Cardiac muscle cell (in vitro differentiated cells and primary cell): Measurements from ENCODE around the gene EXOC4. TPM values are rescaled to one million over a fixed set of nuclear protein-coding genes. Genes with fewer than 3 reads are reported as not detected.

Source experiments
- DNase-seq, 2 donors: peaks; one replicate each; pipeline versions ENCODE4 v3.0.0 to v3.0.0-alpha.2; 2010 to 2017; ENCODE audit warnings: low read depth in 1 of 2, low spot score in 1 of 2
- H3K27ac ChIP-seq: fragments of 200-600 bp; sonication (generic); 2 replicates; pipeline ENCODE4 v1.5.1; 2016
- H3K27me3 ChIP-seq: fragments of 200-600 bp; sonication (generic); 2 replicates; pipeline ENCODE4 v1.6.0; 2016; ENCODE audit warnings: control low read depth
- H3K36me3 ChIP-seq: fragments of 200-600 bp; sonication (generic); 2 replicates; pipeline ENCODE4 v1.5.1; 2016; ENCODE audit warnings: control low read depth
- H3K4me1 ChIP-seq: fragments of 200-600 bp; sonication (generic); 2 replicates; pipeline ENCODE4 v1.8.1; 2017; ENCODE audit warnings: low read depth, mild to moderate bottlenecking, mixed run types
- H3K4me3 ChIP-seq: fragments of 200-600 bp; sonication (generic); 2 replicates; pipeline ENCODE4 v1.5.1; 2016; ENCODE audit warnings: mild to moderate bottlenecking
- H3K9me3 ChIP-seq: fragments of 200-600 bp; sonication (generic); 2 replicates; pipeline ENCODE4 v1.5.1; 2017; ENCODE audit warnings: low read depth, mild to moderate bottlenecking, control low read depth
- polyA plus RNA-seq: library from polyadenylated mRNA; unstranded; fragments of >200 nt; fragmentation: Nextera tagmentation; extraction: Ambion mirVana; gene quantifications from 2 replicates; pipeline ENCODE4 v1.2.1, GENCODE V29; 2016
- total RNA-seq: library from RNA; depleted of rRNA; stranded (reverse); fragments of >200 nt; gene quantifications from 2 replicates; pipeline ENCODE4 v1.2.3, GENCODE V29; 2016
- TF ChIP-seq, protein P1 (sequence below): IDR thresholded peaks from 2 replicates; pipeline ENCODE4 v1.5.1; 2012; ENCODE audit warnings: low read depth, mild to moderate bottlenecking, low read length

The EXOC4 gene
- total and polyA plus RNA-seq, 2 experiments from 2014 or later = 33.6 to 46.0 TPM

GRCh38 chr7:133705596-133705995 is 452.7 kb downstream of the EXOC4 start:
- H3K27ac ChIP-seq = no peak overlapping the region
- no peaks in the 10 kb centered on the region for H3K36me3 ChIP-seq
- H3K27me3 ChIP-seq = no peaks in the 10 kb centered on the region
- H3K9me3 ChIP-seq = no peaks in the 10 kb centered on the region
- TF ChIP-seq, protein P1, sequence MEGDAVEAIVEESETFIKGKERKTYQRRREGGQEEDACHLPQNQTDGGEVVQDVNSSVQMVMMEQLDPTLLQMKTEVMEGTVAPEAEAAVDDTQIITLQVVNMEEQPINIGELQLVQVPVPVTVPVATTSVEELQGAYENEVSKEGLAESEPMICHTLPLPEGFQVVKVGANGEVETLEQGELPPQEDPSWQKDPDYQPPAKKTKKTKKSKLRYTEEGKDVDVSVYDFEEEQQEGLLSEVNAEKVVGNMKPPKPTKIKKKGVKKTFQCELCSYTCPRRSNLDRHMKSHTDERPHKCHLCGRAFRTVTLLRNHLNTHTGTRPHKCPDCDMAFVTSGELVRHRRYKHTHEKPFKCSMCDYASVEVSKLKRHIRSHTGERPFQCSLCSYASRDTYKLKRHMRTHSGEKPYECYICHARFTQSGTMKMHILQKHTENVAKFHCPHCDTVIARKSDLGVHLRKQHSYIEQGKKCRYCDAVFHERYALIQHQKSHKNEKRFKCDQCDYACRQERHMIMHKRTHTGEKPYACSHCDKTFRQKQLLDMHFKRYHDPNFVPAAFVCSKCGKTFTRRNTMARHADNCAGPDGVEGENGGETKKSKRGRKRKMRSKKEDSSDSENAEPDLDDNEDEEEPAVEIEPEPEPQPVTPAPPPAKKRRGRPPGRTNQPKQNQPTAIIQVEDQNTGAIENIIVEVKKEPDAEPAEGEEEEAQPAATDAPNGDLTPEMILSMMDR = no peak
- DNase-seq = peak in 1 of 2 donors; percentile 56
- no peak overlapping the region for H3K4me3 ChIP-seq
- H3K4me1 ChIP-seq = no peaks in the 10 kb centered on the region

GRCh38 chr7:133706016-133706415 is 453.1 kb downstream of the EXOC4 start:
- no peak for DNase-seq
- Histone ChIP-seq H3K9me3 (no peaks in the 10 kb centered on the region), H3K4me1 (no peaks in the 10 kb centered on the region), H3K4me3 (no peak overlapping the region), H3K36me3 (no peaks in the 10 kb centered on the region), H3K27me3 (no peaks in the 10 kb centered on the region), H3K27ac (no peak overlapping the region)
- TF ChIP-seq, protein P1 = no peak

GRCh38 chr7:133709036-133709880 is 456.4 kb downstream of the EXOC4 start:
- no peaks in the 10 kb centered on the region for H3K27me3 ChIP-seq
- DNase-seq = no peak
- no peak overlapping the region for H3K27ac ChIP-seq
- H3K4me1 ChIP-seq = no peaks in the 10 kb centered on the region
- H3K4me3 ChIP-seq = no peak overlapping the region
- H3K36me3 ChIP-seq = no peaks in the 10 kb centered on the region
- TF ChIP-seq, protein P1 = no peak
- H3K9me3 ChIP-seq = no peaks in the 10 kb centered on the region

GRCh38 chr7:133712544-133712943 is 459.7 kb downstream of the EXOC4 start:
- no peak overlapping the region for H3K4me3 ChIP-seq
- DNase-seq = no peak
- H3K27ac ChIP-seq = no peak overlapping the region
- H3K36me3 ChIP-seq = no peaks in the 10 kb centered on the region
- no peaks in the 10 kb centered on the region for H3K27me3 ChIP-seq
- no peaks in the 10 kb centered on the region for H3K9me3 ChIP-seq
- no peaks in the 10 kb centered on the region for H3K4me1 ChIP-seq
- TF ChIP-seq, protein P1 = no peak

GRCh38 chr7:133714654-133715053 is 461.8 kb downstream of the EXOC4 start:
- H3K4me3 ChIP-seq = no peak overlapping the region
- TF ChIP-seq, protein P1 = no peak
- DNase-seq = no peak
- no peak overlapping the region for H3K27ac ChIP-seq
- no peaks in the 10 kb centered on the region for H3K9me3 ChIP-seq
- H3K36me3 ChIP-seq = no peaks in the 10 kb centered on the region
- no peaks in the 10 kb centered on the region for H3K27me3 ChIP-seq
- no peaks in the 10 kb centered on the region for H3K4me1 ChIP-seq
